Immature natural killer cell (primary cell): Measurements from ENCODE around the gene UBE2M. TPM values are rescaled to one million over a fixed set of nuclear protein-coding genes. Genes with fewer than 3 reads are reported as not detected.
"Not testable (repeated sequence)": the region's sequence is repeated elsewhere in the genome, so short reads cannot be mapped to it uniquely, and the experiment has no call there.

Experiments used
- DNase-seq, 3 donors: peaks; one replicate each; pipeline ENCODE4 v3.0.0; 2022; ENCODE audit warnings: mixed read lengths in 1 of 3
- H3K27ac Mint-ChIP-seq, 6 donors: one replicate each; pipeline ENCODE4 v1.8.0; 2020; ENCODE audit warnings: mixed read lengths in 6 of 6, mild to moderate bottlenecking in 5 of 6, inconsistent platforms in 4 of 6, moderate library complexity in 3 of 6
- H3K27me3 Mint-ChIP-seq, 3 donors: one replicate each; pipeline ENCODE4 v1.8.0; 2020 to 2021; ENCODE audit warnings: low read depth in 3 of 3, mild to moderate bottlenecking in 3 of 3, mixed read lengths in 3 of 3, moderate library complexity in 3 of 3, inconsistent platforms in 1 of 3
- H3K36me3 Mint-ChIP-seq, 3 donors: one replicate each; pipeline ENCODE4 v1.8.0; 2020; ENCODE audit warnings: mixed read lengths in 3 of 3, inconsistent platforms in 2 of 3, mild to moderate bottlenecking in 2 of 3
- H3K4me1 Mint-ChIP-seq, 2 donors: one replicate each; pipeline ENCODE4 v1.8.0; 2020; ENCODE audit warnings: inconsistent platforms in 2 of 2, mild to moderate bottlenecking in 2 of 2, mixed read lengths in 2 of 2, moderate library complexity in 1 of 2
- H3K4me3 Mint-ChIP-seq, 5 donors: one replicate each; pipeline ENCODE4 v1.8.0; 2020; ENCODE audit warnings: mild to moderate bottlenecking in 5 of 5, mixed read lengths in 5 of 5, inconsistent platforms in 3 of 5, moderate library complexity in 3 of 5
- H3K9me3 Mint-ChIP-seq, 6 donors: one replicate each; pipeline ENCODE4 v1.8.0; 2020; ENCODE audit warnings: mild to moderate bottlenecking in 6 of 6, mixed read lengths in 6 of 6, inconsistent platforms in 4 of 6, moderate library complexity in 3 of 6
- polyA plus RNA-seq, 3 donors: library from polyadenylated mRNA; unstranded; fragments of 300-500 nt; fragmentation: Illumina TruSeq; gene quantifications; one replicate each; pipeline ENCODE4 v1.2.3, GENCODE V29; 2021

Gene UBE2M
- polyA plus RNA-seq, 3 donors from 2014 or later = 10.8 to 18.5 (median 15.5) TPM

DNA sequence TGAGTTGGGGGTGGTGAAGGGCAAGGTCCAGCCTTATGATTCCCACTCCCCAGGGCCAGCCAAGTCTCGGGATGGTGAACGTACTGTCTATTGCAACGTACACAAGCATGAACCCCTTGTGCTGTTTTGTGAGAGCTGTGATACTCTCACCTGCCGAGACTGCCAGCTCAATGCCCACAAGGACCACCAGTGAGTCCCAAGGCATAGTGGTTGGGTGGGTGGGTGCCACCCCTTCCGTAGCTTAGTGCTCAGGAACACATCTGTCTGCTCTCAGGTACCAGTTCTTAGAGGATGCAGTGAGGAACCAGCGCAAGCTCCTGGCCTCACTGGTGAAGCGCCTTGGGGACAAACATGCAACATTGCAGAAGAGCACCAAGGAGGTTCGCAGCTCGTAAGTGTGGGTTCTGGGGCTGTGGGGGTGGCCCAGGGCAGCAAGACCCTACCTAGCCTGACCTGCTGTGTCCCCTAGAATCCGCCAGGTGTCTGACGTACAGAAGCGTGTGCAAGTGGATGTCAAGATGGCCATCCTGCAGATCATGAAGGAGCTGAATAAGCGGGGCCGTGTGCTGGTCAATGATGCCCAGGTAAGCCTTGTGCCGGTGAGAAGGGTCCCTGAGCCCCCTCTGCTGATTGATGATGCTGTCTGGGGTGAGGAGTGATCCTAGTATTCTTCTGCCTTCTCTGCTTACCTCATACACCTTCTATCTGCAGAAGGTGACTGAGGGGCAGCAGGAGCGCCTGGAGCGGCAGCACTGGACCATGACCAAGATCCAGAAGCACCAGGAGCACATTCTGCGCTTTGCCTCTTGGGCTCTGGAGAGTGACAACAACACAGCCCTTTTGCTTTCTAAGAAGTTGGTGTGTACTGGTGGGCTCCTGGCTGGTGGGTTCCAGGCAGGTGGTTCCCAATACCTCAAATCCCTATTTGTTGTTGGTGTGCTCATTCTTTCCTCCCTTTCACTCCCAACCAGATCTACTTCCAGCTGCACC, 10.8 kb downstream of the UBE2M start:
- Mint-ChIP-seq H3K36me3 (peaks cover 14 to 24% (median 15%) of the 10 kb centered on the region in 3 donors), H3K4me3 (peak overlapping the region in 1 of 5 donors; percentile 12), H3K27ac (peak overlapping the region in 4 of 6 donors; percentile 51 to 65 (median 56))

DNA sequence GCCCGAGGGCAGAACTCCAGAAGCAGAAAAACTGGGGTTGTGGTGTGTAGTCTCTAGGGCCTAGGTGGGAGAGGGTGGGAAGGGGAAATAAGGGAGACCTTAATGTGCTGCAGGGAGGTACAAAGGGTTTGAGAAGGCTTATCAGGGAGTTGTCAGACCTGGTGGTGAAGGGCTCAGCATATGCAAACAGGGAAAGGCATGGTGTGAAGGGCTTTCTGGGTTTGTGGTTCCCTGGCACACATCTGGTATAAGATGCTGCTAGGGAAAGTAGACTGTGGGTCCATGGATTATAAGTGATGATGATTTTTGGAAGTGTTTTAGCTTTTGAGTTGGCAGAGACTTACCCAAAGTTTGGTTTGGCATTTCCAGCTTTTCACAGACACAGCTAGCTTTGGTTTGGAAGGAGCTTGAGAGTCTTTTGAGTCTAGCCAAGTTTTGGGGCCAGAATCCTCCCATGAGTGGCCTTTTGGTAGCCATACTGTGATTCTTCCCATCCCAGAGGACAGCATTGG, 12.3 kb downstream of the UBE2M start:
- H3K4me1 Mint-ChIP-seq = peaks cover 33 to 37% of the 10 kb centered on the region in 2 donors
- peak overlapping the region; percentile 86 to 91 (median 88) for H3K27ac Mint-ChIP-seq
- H3K9me3 Mint-ChIP-seq = no peaks in the 10 kb centered on the region
- no peak for DNase-seq
- peak overlapping the region; percentile 88 to 92 (median 91) for H3K4me3 Mint-ChIP-seq
- H3K27me3 Mint-ChIP-seq = peaks cover 23 to 29% (median 26%) of the 10 kb centered on the region in 3 donors
- H3K36me3 Mint-ChIP-seq = peaks cover 6 to 16% (median 6%) of the 10 kb centered on the region in 3 donors

More for the DNA sequence above, 10.8 kb downstream of the UBE2M start:
- Mint-ChIP-seq H3K4me1 (peaks cover 34 to 41% of the 10 kb centered on the region in 2 donors), H3K9me3 (no peaks in the 10 kb centered on the region), H3K27me3 (peaks cover 26 to 30% (median 26%) of the 10 kb centered on the region in 3 donors)
- DNase-seq = no peak

DNA sequence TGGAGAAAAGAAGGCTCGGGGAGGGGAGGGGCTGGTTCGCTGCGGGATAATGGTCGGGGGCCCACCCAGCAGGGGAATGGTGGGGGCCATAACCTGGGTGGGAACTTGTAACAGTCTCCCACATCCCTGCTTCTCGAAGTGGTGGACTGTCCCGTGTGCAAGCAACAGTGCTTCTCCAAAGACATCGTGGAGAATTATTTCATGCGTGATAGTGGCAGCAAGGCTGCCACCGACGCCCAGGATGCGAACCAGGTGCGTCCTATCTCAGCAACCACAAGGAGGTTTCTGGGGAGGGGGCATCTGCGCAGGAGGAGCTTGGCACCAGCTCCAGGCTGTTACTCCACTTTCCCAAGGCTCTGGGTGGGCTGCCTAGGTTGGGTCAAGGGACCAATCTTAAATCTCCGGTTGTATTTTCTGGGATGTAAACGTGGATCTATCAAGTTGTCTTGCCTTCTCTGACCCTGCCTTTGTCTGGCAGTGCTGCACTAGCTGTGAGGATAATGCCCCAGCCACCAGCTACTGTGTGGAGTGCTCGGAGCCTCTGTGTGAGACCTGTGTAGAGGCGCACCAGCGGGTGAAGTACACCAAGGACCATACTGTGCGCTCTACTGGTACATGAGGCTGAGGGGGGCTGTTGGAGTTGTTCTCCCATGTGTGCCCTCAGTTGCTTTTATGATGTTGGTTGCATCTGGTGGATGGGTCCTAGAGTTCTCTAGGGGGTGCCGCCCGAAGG, 13.0 kb downstream of the UBE2M start:
- H3K4me3 Mint-ChIP-seq = peak overlapping the region; percentile 88 to 92 (median 91)
- H3K27me3 Mint-ChIP-seq = peaks cover 23 to 28% (median 26%) of the 10 kb centered on the region in 3 donors
- H3K27ac Mint-ChIP-seq = peak overlapping the region; percentile 86 to 91 (median 88)
- peaks cover 4 to 16% (median 6%) of the 10 kb centered on the region in 3 donors for H3K36me3 Mint-ChIP-seq
- no peak for DNase-seq
- H3K9me3 Mint-ChIP-seq = no peaks in the 10 kb centered on the region
- peaks cover 33 to 37% of the 10 kb centered on the region in 2 donors for H3K4me1 Mint-ChIP-seq

DNA sequence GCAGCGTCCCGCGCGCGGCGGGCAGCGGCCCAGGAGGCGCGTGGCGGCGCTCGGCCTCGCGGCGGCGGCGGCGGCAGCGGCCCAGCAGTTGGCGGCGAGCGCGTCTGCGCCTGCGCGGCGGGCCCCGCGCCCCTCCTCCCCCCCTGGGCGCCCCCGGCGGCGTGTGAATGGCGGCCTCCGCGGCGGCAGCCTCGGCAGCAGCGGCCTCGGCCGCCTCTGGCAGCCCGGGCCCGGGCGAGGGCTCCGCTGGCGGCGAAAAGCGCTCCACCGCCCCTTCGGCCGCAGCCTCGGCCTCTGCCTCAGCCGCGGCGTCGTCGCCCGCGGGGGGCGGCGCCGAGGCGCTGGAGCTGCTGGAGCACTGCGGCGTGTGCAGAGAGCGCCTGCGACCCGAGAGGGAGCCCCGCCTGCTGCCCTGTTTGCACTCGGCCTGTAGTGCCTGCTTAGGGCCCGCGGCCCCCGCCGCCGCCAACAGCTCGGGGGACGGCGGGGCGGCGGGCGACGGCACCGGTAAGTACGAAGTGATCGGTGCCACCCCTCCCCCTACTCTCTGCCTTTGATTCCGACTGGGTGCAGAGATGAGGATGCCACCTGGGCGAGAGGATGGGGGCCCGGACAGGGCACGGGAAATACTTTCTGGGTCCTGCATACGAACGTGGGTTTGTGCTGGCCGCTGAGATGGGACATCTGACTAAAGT, 13.7 kb downstream of the UBE2M start:
- H3K36me3 Mint-ChIP-seq = peaks cover 4 to 14% (median 4%) of the 10 kb centered on the region in 3 donors
- peak overlapping the region; percentile 90 to 98 (median 92) for H3K4me3 Mint-ChIP-seq

DNA sequence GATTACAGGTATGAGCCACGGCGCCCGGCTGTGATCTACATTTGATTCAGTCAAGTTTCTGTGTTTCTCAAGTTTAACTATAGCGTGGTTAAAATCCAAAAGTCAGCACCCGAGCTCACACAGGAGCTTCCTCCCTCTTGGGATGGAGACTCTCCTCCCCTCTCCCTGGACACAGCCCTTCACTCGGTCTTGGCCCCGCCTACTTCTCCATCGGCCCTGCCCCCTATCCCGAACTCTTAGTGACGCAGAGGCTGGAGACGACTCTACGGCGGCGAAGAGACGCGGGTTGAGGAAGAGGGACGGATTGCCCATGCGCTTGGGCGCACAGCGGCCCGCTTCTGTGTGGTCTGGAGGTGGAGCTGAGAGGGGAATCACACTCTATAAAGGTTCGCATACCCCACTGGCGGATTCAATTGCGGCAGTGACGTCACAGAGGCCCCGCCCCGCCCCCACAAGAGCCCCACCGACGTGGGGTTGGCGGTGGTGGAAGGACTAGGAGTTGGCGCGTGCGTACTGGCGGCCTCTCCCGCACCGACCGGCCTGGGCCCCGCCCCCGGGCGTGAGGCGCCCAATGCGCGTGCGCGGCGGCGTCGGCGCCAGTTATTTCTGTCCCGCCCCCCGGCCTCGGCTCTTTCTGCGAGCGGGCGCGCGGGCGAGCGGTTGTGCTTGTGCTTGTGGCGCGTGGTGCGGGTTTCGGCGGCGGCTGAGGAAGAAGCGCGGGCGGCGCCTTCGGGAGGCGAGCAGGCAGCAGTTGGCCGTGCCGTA, 14.4 kb downstream of the UBE2M start, which contains the start of gene TRIM28:
Gene TRIM28 (plus strand): TSS at position 239 of the 765 bp plus-strand sequence. CDS start 694 bp downstream, outside the sequence.
- H3K4me3 Mint-ChIP-seq = peak within 1 kb of the TSS; percentile 90 to 98 (median 92)
- peaks cover 33 to 37% of the 10 kb centered on the region in 2 donors for H3K4me1 Mint-ChIP-seq
- peak; percentile 100 for DNase-seq
- peaks cover 4 to 14% (median 4%) of the 10 kb centered on the region in 3 donors for H3K36me3 Mint-ChIP-seq
- no peaks in the 10 kb centered on the region for H3K9me3 Mint-ChIP-seq
- peak within 1 kb of the TSS; percentile 96 to 100 (median 98) for H3K27ac Mint-ChIP-seq
- peaks cover 22 to 26% (median 26%) of the 10 kb centered on the region in 3 donors for H3K27me3 Mint-ChIP-seq

More for the DNA sequence above, 13.7 kb downstream of the UBE2M start:
- H3K9me3 Mint-ChIP-seq = no peaks in the 10 kb centered on the region
- H3K4me1 Mint-ChIP-seq = peaks cover 33 to 37% of the 10 kb centered on the region in 2 donors
- peak overlapping the region; percentile 84 to 98 (median 90) for H3K27ac Mint-ChIP-seq
- peaks cover 23 to 28% (median 23%) of the 10 kb centered on the region in 3 donors for H3K27me3 Mint-ChIP-seq
- DNase-seq = no peak

DNA sequence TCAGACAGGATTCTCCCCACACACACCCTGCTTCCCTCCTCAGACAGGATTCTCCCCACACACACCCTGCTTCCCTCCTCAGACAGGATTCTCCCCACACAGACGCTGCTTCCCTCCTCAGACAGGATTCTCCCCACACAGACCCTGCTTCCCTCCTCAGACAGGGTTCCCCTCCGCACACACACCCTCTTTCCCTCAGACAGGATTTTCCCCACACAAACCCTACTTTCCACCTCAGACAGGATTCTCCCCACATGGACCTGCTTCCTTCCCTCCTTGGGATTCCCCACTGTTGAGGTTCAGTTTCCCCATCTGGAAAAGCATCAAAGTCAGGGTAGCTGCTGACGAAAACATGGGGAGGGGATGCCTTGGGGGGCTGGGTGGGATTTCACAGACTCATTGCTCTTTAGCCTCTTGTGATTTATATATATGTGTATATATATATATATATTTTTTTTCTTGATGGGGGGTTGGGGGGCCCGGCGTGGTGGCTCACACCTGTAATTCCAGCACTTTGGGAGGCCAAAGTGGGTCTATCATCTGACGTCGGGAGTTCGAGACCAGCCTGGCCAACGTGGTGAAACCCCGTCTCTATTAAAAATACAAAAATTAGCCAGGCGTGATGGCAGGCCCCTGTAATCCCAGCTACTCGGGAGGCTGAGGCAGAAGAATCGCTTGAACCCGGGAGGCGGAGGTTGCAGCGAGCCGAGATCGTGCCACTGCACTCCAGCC, 15.6 kb downstream of the UBE2M start:
- Mint-ChIP-seq H3K27ac (peak overlapping the region in 5 of 6 donors; percentile 40 to 100 (median 71)), H3K4me3 (peak overlapping the region in 3 of 5 donors; percentile 13 to 29 (median 28)), H3K4me1 (peaks cover 30 to 43% of the 10 kb centered on the region in 2 donors), H3K27me3 (peaks cover 24 to 26% (median 25%) of the 10 kb centered on the region in 3 donors)
- H3K36me3 Mint-ChIP-seq, DNase-seq, H3K9me3 Mint-ChIP-seq: not testable (repeated sequence)

DNA sequence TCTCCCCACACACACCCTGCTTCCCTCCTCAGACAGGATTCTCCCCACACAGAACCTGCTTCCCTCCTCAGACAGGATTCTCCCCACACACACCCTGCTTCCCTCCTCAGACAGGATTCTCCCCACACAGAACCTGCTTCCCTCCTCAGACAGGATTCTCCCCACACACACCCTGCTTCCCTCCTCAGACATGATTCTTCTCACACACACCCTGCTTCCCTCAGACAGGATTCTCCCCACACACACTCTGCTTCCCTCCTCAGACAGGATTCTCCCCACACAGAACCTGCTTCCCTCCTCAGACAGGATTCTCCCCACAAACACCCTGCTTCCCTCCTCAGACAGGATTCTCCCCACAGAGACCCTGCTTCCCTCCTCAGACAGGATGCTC, 19.2 kb downstream of the UBE2M start:
- peaks cover 8 to 12% (median 10%) of the 10 kb centered on the region in 3 donors for H3K27me3 Mint-ChIP-seq
- H3K36me3 Mint-ChIP-seq, DNase-seq, H3K4me3 Mint-ChIP-seq, H3K27ac Mint-ChIP-seq, H3K9me3 Mint-ChIP-seq: not testable (repeated sequence)
- H3K4me1 Mint-ChIP-seq = peaks cover 9 to 13% of the 10 kb centered on the region in 2 donors

DNA sequence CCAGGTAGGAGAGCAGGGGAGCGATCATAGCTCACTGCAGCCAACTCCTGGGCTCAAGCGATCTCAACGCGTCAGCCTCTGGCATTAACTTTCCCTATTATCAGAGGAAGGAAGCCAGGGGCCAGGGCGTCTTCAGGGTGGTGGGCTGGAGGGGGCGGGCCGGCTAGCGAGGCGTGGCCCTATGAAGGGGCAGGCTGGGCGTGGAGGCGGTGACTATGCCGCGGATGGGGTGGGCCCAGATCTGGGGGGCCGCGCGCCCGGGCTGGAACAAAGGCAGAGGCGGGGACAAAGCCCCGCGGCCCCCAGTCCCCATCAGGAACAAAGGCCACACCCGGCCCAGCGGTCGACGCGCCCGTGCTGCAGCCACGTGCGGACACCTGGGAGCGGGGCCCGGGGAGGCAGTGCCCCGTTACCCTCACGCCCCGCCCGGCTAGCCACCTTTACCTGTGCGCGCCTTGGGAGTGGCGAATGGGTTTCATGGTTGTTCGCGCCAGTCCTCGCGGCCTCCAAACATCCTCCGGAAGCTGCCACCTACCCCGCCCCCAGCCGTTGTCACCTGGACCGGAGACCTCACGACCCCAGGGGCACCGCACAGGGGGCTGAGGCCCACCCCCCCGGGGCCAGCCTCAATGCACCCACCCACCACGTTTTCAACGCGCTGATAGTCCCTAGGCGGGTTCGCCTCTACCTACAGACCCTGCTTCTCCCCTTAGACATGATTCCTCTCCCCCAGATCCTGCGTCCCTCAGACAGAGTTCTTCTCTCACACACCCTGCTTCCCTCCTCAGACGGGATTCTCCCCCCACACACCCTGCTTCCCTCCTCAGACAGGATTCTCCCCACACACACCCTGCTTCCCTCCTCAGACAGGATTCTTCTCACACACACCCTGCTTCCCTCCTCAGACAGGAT, 19.9 kb downstream of the UBE2M start:
- Mint-ChIP-seq H3K36me3 (peaks cover 0 to 4% (median 0%) of the 10 kb centered on the region in 3 donors), H3K27ac (peak overlapping the region in 1 of 6 donors; percentile 65), H3K9me3 (no peaks in the 10 kb centered on the region), H3K4me3 (peak overlapping the region; percentile 27 to 52 (median 49)), H3K4me1 (peaks cover 4 to 7% of the 10 kb centered on the region in 2 donors), H3K27me3 (peaks cover 2 to 5% (median 3%) of the 10 kb centered on the region in 3 donors)
- DNase-seq = no peak

DNA sequence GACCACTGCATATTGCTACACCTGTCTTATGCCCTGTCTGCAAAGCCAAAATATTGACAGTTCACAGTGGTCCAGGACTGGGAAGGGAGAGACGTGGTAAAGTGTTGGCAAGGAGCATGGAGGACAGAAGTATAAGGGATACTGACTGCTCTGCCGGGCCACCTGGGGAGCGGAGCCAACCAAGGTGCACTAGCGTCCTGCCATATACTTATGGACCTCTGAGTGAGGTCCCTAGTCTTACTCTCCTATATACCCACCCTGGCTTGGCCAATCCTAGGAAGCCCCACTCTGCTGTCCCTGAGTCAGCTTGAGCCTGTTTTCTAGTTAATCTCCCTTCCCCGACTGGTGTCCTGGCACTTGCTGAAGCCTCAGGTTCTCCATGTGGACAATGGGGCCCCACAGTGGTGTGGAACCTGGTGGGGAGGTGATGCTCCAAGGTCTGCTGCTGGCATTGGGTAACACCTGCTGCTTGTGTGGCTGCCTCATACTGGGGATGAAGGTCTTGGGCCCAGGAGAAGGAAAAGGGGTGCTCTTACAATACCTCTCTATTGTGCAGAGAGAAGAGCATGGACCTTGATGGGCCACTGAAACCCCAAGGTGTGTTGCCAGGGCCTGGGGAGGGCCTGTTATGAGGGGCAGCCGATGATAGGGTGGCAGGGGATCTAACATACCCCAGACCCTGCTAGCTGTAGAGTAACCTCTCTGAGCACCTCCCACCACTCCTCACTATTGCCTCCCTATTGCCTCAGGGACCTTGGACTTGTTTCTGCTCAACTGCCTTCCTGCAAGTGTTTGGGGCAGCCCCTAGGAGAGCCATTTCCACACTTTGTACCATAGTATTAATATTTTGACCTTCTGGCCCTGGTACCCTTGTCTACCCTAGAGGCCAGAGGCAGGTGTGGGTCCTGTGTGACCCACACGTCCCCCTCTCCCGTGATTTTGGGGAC, 21.3 kb downstream of the UBE2M start:
- Mint-ChIP-seq H3K4me3 (peak overlapping the region in 1 of 5 donors; percentile 27), H3K36me3 (peaks cover 0 to 5% (median 0%) of the 10 kb centered on the region in 3 donors), H3K27me3 (peaks cover 2 to 5% (median 3%) of the 10 kb centered on the region in 3 donors), H3K4me1 (peaks cover 2 to 6% of the 10 kb centered on the region in 2 donors), H3K27ac (no peak overlapping the region), H3K9me3 (no peaks in the 10 kb centered on the region)
- no peak for DNase-seq

DNA sequence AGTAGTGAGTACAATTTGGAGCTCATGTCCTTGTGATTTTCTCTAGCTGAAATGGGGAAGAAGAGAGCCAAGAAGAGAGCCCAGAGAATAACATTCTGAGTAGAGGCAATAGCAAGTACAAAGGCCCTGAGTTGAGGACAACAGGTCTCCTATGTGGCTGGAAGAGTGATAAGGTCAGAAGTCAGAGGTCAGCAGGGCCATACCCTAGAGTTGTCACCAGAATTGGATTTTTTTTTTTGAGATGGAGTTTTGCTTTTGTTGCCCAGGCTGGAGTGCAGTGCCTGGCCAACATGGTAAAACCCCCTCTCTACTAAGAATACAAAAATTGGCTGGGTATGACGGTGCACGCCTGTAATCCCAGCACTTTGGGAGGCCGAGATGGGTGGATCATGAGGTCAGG, 22.6 kb downstream of the UBE2M start:
- H3K27me3 Mint-ChIP-seq = peaks cover 2 to 5% (median 3%) of the 10 kb centered on the region in 3 donors
- no peaks in the 10 kb centered on the region for H3K9me3 Mint-ChIP-seq
- no peak overlapping the region for H3K27ac Mint-ChIP-seq
- peaks cover 2 to 6% of the 10 kb centered on the region in 2 donors for H3K4me1 Mint-ChIP-seq
- peak overlapping the region in 1 of 5 donors; percentile 28 for H3K4me3 Mint-ChIP-seq
- peaks cover 0 to 5% (median 0%) of the 10 kb centered on the region in 3 donors for H3K36me3 Mint-ChIP-seq
- no peak for DNase-seq
